Choroid plexus epithelial cell (primary cell): ENCODE measurements around the gene TNNT2.

Experiments
- DNase-seq: peaks from one replicate; pipeline ENCODE4 v3.0.0-alpha.2; 2010; ENCODE audit warnings: low read depth
- H3K4me3 ChIP-seq: 2 replicates; pipeline ENCODE4 v1.5.1; 2011; ENCODE audit warnings: low read depth, mild to moderate bottlenecking, control low read depth, low read length, moderate library complexity
- CTCF ChIP-seq: conservative IDR thresholded peaks from 2 replicates; pipeline ENCODE4 v1.5.1; 2011; ENCODE audit warnings: low read depth, mild to moderate bottlenecking, control low read depth, inconsistent platforms, low read length, moderate library complexity

TNNT2 gene

GRCh38 chr1:201391651-201392511, 14.4 kb upstream of the TNNT2 start:
- peak; percentile 51 for DNase-seq
- TF ChIP-seq CTCF = no peak
- H3K4me3 ChIP-seq = no peak overlapping the region

GRCh38 chr1:201391225-201391624, 13.7 kb upstream of the TNNT2 start:
- TF ChIP-seq CTCF = no peak
- DNase-seq = no peak
- no peak overlapping the region for H3K4me3 ChIP-seq

- no peak for DNase-seq
- H3K4me3 ChIP-seq = no peak overlapping the region
- TF ChIP-seq CTCF = no peak
These were observed 11.6 kb upstream of the TNNT2 start for GRCh38 chr1:201389051-201389450.

GRCh38 chr1:201386208-201386607, 8.7 kb upstream of the TNNT2 start:
- no peak for DNase-seq
- no peak overlapping the region for H3K4me3 ChIP-seq
- TF ChIP-seq CTCF = no peak

GRCh38 chr1:201385299-201385891, 7.9 kb upstream of the TNNT2 start:
- H3K4me3 ChIP-seq = no peak overlapping the region
- TF ChIP-seq CTCF = peak; percentile 93
- peak; percentile 63 for DNase-seq

- H3K4me3 ChIP-seq = no peak overlapping the region
- DNase-seq = no peak
- no peak for TF ChIP-seq CTCF
These were observed 6.9 kb upstream of the TNNT2 start for GRCh38 chr1:201384406-201384782.
